SK-N-SH treated with all-trans-retinoic acid at 6 μM for 48 hours (cell line): Measurements from ENCODE around the gene DYNC1I1.

Source experiments
- BACH2 ChIP-seq: fragments of 250-450 bp; sonication (Bioruptor Pico); IDR thresholded peaks from 2 replicates; pipeline ENCODE4 v1.9.0; 2021; ENCODE audit warnings: mild to moderate bottlenecking, borderline replicate concordance
- POU6F1 ChIP-seq: fragments of 250-450 bp; sonication (Bioruptor Pico); IDR thresholded peaks from 2 replicates; pipeline ENCODE4 v1.8.0; 2021; ENCODE audit warnings: low read depth, mild to moderate bottlenecking, moderate library complexity, borderline replicate concordance
- SNAI2 ChIP-seq: fragments of 250-450 bp; sonication (Bioruptor Pico); IDR thresholded peaks from 2 replicates; pipeline ENCODE4 v1.5.0; 2020; ENCODE audit warnings: mild to moderate bottlenecking, moderate library complexity
- ZFP3 ChIP-seq: fragments of 250-450 bp; sonication (Bioruptor Pico); IDR thresholded peaks from 2 replicates; pipeline ENCODE4 v1.5.0; 2020; ENCODE audit warnings: mild to moderate bottlenecking, moderate library complexity
- ZNF565 ChIP-seq: fragments of 450-650 bp; formaldehyde crosslinking; conservative IDR thresholded peaks from 2 replicates; pipeline ENCODE4 v1.5.0; 2020; ENCODE audit warnings: low read depth, mild to moderate bottlenecking, moderate library complexity
- ZNF8 ChIP-seq: fragments of 450-650 bp; formaldehyde crosslinking; IDR thresholded peaks from 2 replicates; pipeline ENCODE4 v1.5.0; 2020; ENCODE audit warnings: mild to moderate bottlenecking, moderate library complexity

- TF ChIP-seq BACH2 (CRISPR knock-in tag) (no peak), ZNF8 (CRISPR knock-in tag) (no peak), POU6F1 (CRISPR knock-in tag) (no peak), ZNF565 (CRISPR knock-in tag) (no peak), ZFP3 (no peak), SNAI2 (no peak)
Measured at GRCh38 chr7:95800787-95801186, 28.4 kb downstream of the DYNC1I1 start.
